ENCODE measurements around the gene KLHL6.

DNA sequence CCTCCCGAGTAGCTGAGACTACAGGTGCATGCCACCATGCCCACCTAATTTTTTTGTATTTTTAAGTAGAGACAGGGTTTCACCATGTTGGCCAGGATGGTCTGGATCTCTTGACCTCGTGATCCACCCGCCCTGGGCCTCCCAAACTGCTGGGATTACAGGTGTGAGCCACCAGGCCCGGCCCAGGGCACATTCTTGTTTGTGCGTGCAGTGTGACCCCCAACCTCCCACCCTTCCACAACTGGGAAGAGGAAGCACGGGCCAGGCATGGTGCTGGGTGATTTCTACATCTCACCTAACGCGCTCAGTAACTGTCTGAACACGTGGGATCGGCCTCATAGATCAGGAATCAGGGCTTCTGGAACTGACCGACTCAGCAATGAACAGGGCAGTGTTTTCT is 48.0 kb downstream of the KLHL6 start:
- no peak for TF ChIP-seq POLR2AphosphoS5 (IDR thresholded peaks at IDR 0.05)
- TF ChIP-seq, protein P1, sequence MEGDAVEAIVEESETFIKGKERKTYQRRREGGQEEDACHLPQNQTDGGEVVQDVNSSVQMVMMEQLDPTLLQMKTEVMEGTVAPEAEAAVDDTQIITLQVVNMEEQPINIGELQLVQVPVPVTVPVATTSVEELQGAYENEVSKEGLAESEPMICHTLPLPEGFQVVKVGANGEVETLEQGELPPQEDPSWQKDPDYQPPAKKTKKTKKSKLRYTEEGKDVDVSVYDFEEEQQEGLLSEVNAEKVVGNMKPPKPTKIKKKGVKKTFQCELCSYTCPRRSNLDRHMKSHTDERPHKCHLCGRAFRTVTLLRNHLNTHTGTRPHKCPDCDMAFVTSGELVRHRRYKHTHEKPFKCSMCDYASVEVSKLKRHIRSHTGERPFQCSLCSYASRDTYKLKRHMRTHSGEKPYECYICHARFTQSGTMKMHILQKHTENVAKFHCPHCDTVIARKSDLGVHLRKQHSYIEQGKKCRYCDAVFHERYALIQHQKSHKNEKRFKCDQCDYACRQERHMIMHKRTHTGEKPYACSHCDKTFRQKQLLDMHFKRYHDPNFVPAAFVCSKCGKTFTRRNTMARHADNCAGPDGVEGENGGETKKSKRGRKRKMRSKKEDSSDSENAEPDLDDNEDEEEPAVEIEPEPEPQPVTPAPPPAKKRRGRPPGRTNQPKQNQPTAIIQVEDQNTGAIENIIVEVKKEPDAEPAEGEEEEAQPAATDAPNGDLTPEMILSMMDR (IDR thresholded peaks at IDR 0.05), result no peak
- TF ChIP-seq POLR2A (IDR thresholded peaks at IDR 0.05), result no peak
- TF ChIP-seq EP300 (IDR thresholded peaks at IDR 0.05), result no peak

Measured in suprapubic skin (tissue), 4 donors.